Measurements from ENCODE around the gene ZBTB16. TPM values are rescaled to one million over a fixed set of nuclear protein-coding genes. Genes with fewer than 3 reads are reported as not detected.

ZBTB16 gene
- total and polyA plus RNA-seq, 12 donors, result 18.3 to 108 (median 54.6) TPM

GRCh38 chr11:114221037-114221436, 161.5 kb downstream of the ZBTB16 start:
- peak overlapping the region in 3 of 10 donors; percentile 18 to 66 (median 25) for H3K27ac ChIP-seq
- peaks cover 27 to 90% (median 62%) of the 10 kb centered on the region in 9 donors for H3K4me1 ChIP-seq
- H3K27me3 ChIP-seq, result no peaks in the 10 kb centered on the region
- H3K9me3 ChIP-seq, result no peaks in the 10 kb centered on the region
- TF ChIP-seq, protein P1, sequence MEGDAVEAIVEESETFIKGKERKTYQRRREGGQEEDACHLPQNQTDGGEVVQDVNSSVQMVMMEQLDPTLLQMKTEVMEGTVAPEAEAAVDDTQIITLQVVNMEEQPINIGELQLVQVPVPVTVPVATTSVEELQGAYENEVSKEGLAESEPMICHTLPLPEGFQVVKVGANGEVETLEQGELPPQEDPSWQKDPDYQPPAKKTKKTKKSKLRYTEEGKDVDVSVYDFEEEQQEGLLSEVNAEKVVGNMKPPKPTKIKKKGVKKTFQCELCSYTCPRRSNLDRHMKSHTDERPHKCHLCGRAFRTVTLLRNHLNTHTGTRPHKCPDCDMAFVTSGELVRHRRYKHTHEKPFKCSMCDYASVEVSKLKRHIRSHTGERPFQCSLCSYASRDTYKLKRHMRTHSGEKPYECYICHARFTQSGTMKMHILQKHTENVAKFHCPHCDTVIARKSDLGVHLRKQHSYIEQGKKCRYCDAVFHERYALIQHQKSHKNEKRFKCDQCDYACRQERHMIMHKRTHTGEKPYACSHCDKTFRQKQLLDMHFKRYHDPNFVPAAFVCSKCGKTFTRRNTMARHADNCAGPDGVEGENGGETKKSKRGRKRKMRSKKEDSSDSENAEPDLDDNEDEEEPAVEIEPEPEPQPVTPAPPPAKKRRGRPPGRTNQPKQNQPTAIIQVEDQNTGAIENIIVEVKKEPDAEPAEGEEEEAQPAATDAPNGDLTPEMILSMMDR (IDR thresholded peaks at IDR 0.05), result no peak
- DNase-seq, result no peak
- WGBS, 2 donors, result 94 to 95% methylated on average over 2 of the region's 2 CpGs
- peaks cover 0 to 11% (median 0%) of the 10 kb centered on the region in 9 donors for H3K36me3 ChIP-seq
- no peak for ATAC-seq
- no peak overlapping the region for H3K4me3 ChIP-seq
- intact Hi-C loops (cut with DNase I), result no loop called here

- H3K4me3 ChIP-seq, result no peak overlapping the region
- H3K27ac ChIP-seq, result no peak overlapping the region
- no peaks in the 10 kb centered on the region for H3K9me3 ChIP-seq
- WGBS, 2 donors, result 89 to 90% methylated on average over 1 of the region's 1 CpG
- DNase-seq (no peak), ATAC-seq (no peak)
- intact Hi-C loops (cut with DNase I), result no loop called here
- no peaks in the 10 kb centered on the region for H3K27me3 ChIP-seq
- H3K4me1 ChIP-seq, result peaks cover 17 to 84% (median 48%) of the 10 kb centered on the region in 9 donors
- peaks cover 0 to 11% (median 0%) of the 10 kb centered on the region in 9 donors for H3K36me3 ChIP-seq
- TF ChIP-seq, protein P1 (IDR thresholded peaks at IDR 0.05), result no peak
Measured at GRCh38 chr11:114225661-114226060, 166.2 kb downstream of the ZBTB16 start.

DNA sequence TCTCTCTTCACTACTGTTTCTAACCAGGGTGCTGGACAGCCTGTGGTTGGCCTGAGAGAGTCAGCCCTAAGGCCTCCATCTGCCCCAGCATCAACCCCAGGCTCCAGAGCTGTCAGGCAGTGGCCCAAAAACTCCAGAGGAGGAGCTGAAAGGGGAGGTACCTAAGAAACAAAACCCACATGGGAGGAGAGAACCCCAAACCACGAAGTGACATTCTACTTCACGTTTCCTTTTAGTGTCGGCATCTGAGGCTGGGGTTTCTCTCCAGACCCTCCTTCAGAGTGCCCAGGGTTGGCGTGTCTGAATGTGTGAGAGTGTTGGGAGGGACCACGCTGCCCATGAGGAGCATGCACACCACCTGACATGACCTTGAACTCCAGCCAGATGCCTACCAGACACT, 166.8 kb downstream of the ZBTB16 start:
- Histone ChIP-seq H3K9me3 (no peaks in the 10 kb centered on the region), H3K27me3 (no peaks in the 10 kb centered on the region), H3K4me3 (no peak overlapping the region), H3K36me3 (peaks cover 0 to 11% (median 0%) of the 10 kb centered on the region in 9 donors), H3K4me1 (peaks cover 15 to 77% (median 47%) of the 10 kb centered on the region in 9 donors), H3K27ac (peak overlapping the region in 1 of 10 donors; percentile 31)
- no peak for DNase-seq
- WGBS, 2 donors, result 53 to 71% methylated on average over 5 of the region's 5 CpGs
- TF ChIP-seq, protein P1 (IDR thresholded peaks at IDR 0.05), result no peak
- ATAC-seq, result peak in 5 of 8 donors; percentile 34 to 66 (median 40)
- intact Hi-C loops (cut with DNase I), result no loop called here

- peaks cover 0 to 4% (median 0%) of the 10 kb centered on the region in 9 donors for H3K36me3 ChIP-seq
- TF ChIP-seq, protein P1 (IDR thresholded peaks at IDR 0.05), result no peak
- ATAC-seq (peak in 5 of 8 donors; percentile 5 to 26 (median 16)), DNase-seq (no peak)
- H3K4me3 ChIP-seq, result peak overlapping the region in 1 of 10 donors; percentile 19
- no peaks in the 10 kb centered on the region for H3K27me3 ChIP-seq
- peaks cover 14 to 75% (median 59%) of the 10 kb centered on the region in 9 donors for H3K4me1 ChIP-seq
- intact Hi-C loops (cut with DNase I), result no loop called here
- H3K27ac ChIP-seq, result peak overlapping the region in 4 of 10 donors; percentile 21 to 48 (median 43)
- 76 to 77% methylated on average over 24 of the region's 24 CpGs for WGBS, 2 donors
- H3K9me3 ChIP-seq, result no peaks in the 10 kb centered on the region
Measured at GRCh38 chr11:114228435-114229411, 169.2 kb downstream of the ZBTB16 start.

All from heart right ventricle (tissue), 16 donors.